Calu3 (cell line): Measurements from ENCODE around the gene FEV. TPM values are rescaled to one million over a fixed set of nuclear protein-coding genes. Genes with fewer than 3 reads are reported as not detected.

Experiments used
- BruUV-seq: library from RNA; stranded (reverse); fragments of 400-500 nt; replicated peaks from 2 replicates; lab custom pipeline; 2021; lab: Mats Ljungman, UMichigan
- CTCF ChIA-PET: fragments of 300-600 bp; sonication (Branson Sonifier 250); formaldehyde crosslinking; loops from one replicate; lab custom pipeline; 2022; ENCODE audit warnings: antibody characterized with exemption; lab: Charles Lee
- DNase-seq: peaks from one replicate; pipeline ENCODE4 v3.0.0; 2022
- H3K27ac Mint-ChIP-seq: one replicate; pipeline ENCODE4 v1.8.0; 2022; ENCODE audit warnings: mixed read lengths; ENCODE audit not compliant: unreplicated experiment
- H3K27me3 Mint-ChIP-seq: one replicate; pipeline ENCODE4 v1.8.0; 2022; ENCODE audit warnings: mixed read lengths; ENCODE audit not compliant: unreplicated experiment
- H3K36me3 Mint-ChIP-seq: one replicate; pipeline ENCODE4 v1.8.0; 2022; ENCODE audit warnings: mild to moderate bottlenecking, moderate library complexity, mixed read lengths; ENCODE audit not compliant: insufficient read depth, unreplicated experiment
- H3K4me1 Mint-ChIP-seq: one replicate; pipeline ENCODE4 v1.8.0; 2022; ENCODE audit warnings: mild to moderate bottlenecking, low read depth, mixed read lengths; ENCODE audit not compliant: unreplicated experiment
- H3K4me3 Mint-ChIP-seq: one replicate; pipeline ENCODE4 v1.8.0; 2022; ENCODE audit warnings: mild to moderate bottlenecking, low read depth, moderate library complexity, mixed read lengths; ENCODE audit not compliant: unreplicated experiment
- H3K9me3 Mint-ChIP-seq: one replicate; pipeline ENCODE4 v1.8.0; 2022; ENCODE audit warnings: low read depth, mixed read lengths; ENCODE audit not compliant: unreplicated experiment
- intact Hi-C: fragments of 100-400 bp; cut with micrococcal nuclease; formaldehyde crosslinking; loops from one replicate; pipeline ENCODE4 v1.10.0; 2022; ENCODE audit not compliant: unreplicated experiment
- total RNA-seq: library from RNA; stranded (reverse); gene quantifications from 2 replicates; pipeline ENCODE4 v1.2.3, GENCODE V29; 2022
- TF ChIP-seq, protein P1 (sequence below): fragments of 200-600 bp; IDR thresholded peaks from one replicate; pipeline ENCODE4 v1.8.0; 2022; ENCODE audit warnings: antibody characterized with exemption; ENCODE audit not compliant: unreplicated experiment

The FEV gene
- total RNA-seq, 1 experiment from 2014 or later = not detected

DNA sequence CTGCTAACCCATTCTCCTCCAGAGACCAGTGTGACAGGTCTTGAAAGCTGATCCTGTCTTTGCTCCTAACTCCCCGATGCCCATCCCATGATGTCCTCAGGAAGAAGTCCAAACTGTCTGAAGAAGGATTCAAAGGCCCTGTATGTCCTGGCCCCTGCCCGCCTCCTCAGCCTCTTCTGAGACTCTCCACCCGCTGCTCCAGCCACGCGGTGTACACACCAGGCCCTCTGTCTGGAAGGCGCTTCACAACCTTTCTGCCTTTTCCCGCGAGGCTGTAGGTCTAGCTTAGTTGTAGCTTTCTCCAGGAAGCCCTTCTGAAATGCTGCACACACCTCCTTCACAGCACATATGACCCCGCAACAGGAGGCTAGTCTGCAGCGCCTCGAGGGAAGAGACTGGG lies 31.7 kb upstream of the FEV start:
- CTCF ChIA-PET = interaction anchor here (1.5 kb wide), 1 partner anchor 13 kb away, joined by 4 read pairs; no protein-coding TSS in a partner anchor
- Mint-ChIP-seq H3K36me3 (no peaks in the 10 kb centered on the region), H3K27me3 (peaks cover 63% of the 10 kb centered on the region)

DNA sequence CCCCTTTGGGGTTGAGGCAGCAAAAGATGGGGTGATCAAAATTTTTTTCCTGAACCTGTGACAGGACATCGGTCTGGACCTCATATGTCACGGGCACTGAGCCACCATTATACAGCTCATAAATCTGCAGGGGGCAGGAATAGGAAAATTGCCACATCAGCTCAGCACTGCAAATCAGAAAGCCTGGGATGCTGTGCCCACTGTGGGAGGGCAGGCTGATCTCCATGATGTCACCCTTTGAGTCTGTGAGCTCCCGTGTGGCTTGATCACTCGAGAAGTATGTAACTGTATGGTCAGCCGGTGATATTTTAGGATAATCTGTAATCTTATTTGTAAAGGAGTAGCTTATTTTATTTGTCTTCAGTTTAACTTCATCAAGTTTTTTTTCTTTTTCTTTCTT lies 25.9 kb upstream of the FEV start:
- Mint-ChIP-seq H3K9me3 (no peaks in the 10 kb centered on the region), H3K27ac (no peak overlapping the region), H3K4me1 (no peaks in the 10 kb centered on the region), H3K36me3 (no peaks in the 10 kb centered on the region), H3K27me3 (peaks cover 40% of the 10 kb centered on the region), H3K4me3 (no peak overlapping the region)
- CTCF ChIA-PET = interaction anchor here (0.6 to 1.6 kb wide), 4 partner anchors 9 to 159 kb away, joined by 4 to 10 read pairs (median 6); partner anchors contain the start of gene SLC23A3
- intact Hi-C loops = loop anchor here (1.0 to 5.0 kb wide), 2 partner anchors 111 to 144 kb away; no protein-coding TSS in a partner anchor
- TF ChIP-seq, protein P1, sequence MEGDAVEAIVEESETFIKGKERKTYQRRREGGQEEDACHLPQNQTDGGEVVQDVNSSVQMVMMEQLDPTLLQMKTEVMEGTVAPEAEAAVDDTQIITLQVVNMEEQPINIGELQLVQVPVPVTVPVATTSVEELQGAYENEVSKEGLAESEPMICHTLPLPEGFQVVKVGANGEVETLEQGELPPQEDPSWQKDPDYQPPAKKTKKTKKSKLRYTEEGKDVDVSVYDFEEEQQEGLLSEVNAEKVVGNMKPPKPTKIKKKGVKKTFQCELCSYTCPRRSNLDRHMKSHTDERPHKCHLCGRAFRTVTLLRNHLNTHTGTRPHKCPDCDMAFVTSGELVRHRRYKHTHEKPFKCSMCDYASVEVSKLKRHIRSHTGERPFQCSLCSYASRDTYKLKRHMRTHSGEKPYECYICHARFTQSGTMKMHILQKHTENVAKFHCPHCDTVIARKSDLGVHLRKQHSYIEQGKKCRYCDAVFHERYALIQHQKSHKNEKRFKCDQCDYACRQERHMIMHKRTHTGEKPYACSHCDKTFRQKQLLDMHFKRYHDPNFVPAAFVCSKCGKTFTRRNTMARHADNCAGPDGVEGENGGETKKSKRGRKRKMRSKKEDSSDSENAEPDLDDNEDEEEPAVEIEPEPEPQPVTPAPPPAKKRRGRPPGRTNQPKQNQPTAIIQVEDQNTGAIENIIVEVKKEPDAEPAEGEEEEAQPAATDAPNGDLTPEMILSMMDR = no peak
- no peak for DNase-seq
- no TSS peak for BruUV-seq

More for the DNA sequence above, 31.7 kb upstream of the FEV start:
- no peak overlapping the region for H3K4me3 Mint-ChIP-seq
- BruUV-seq = no TSS peak
- H3K4me1 Mint-ChIP-seq = no peaks in the 10 kb centered on the region
- no peak for DNase-seq
- H3K27ac Mint-ChIP-seq = no peak overlapping the region
- TF ChIP-seq, protein P1 = no peak
- intact Hi-C loops = no loop called here
- H3K9me3 Mint-ChIP-seq = no peaks in the 10 kb centered on the region

DNA sequence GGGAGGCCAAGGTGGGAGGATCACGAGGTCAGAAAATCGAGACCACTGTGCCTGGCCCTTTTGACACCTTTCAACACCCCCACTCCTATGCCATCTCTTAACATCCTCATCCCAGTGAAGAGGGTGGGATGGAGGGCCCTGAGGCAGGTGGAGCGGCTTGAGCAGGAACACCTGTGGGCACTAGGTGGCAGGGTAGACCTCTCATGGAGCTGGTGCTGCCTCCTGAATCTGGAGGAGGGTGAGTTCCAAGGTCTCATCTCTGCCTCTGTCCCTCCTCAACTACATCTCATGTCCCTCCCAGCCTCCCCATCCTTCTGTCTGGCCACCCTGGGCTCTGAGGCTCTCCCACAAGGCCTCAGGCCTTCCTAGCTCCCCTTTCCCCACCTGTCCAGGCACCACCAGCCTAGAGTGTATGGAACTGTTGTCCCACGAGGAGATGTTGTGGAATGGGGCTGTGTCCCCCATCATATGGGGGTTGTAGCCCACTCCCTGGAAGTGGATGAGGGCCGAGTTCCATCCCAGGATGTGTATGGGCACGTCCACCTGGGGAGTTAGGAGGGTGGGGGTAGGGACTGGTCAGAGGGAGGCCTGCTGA lies 25.3 kb upstream of the FEV start:
- BruUV-seq = no TSS peak
- Mint-ChIP-seq H3K36me3 (no peaks in the 10 kb centered on the region), H3K27me3 (peaks cover 40% of the 10 kb centered on the region), H3K9me3 (no peaks in the 10 kb centered on the region), H3K27ac (no peak overlapping the region), H3K4me3 (no peak overlapping the region), H3K4me1 (no peaks in the 10 kb centered on the region)
- peak; percentile 73 for DNase-seq
- TF ChIP-seq, protein P1 = peak; percentile 71
- CTCF ChIA-PET = interaction anchor here (0.6 to 1.6 kb wide), 11 partner anchors 9 to 160 kb away, joined by 3 to 14 read pairs (median 5); partner anchors contain the start of gene SLC23A3
- intact Hi-C loops = loop anchor here (1.0 to 5.0 kb wide), 2 partner anchors 112 to 145 kb away; no protein-coding TSS in a partner anchor

DNA sequence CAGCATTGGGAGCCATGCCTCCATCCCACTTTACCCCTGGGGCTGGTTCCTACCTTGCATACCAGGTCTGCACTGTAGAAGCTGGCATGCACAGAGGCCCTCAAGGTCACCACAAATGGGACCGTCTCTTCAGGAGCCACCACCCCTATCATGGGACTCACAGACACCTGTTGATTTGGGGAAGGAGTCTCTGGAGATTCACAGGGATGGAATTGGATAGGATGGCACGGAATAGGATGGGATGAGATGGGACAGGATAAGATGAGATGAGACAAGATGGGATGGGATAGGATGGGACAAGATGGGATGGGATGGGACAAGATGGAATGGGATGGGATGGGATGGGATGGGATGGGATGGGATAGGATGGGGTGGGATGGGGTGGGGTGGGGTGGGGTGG lies 24.3 kb upstream of the FEV start:
- no peaks in the 10 kb centered on the region for H3K4me1 Mint-ChIP-seq
- no peak overlapping the region for H3K4me3 Mint-ChIP-seq
- no peaks in the 10 kb centered on the region for H3K9me3 Mint-ChIP-seq
- no TSS peak for BruUV-seq
- TF ChIP-seq, protein P1 = no peak
- H3K36me3 Mint-ChIP-seq = no peaks in the 10 kb centered on the region
- peaks cover 40% of the 10 kb centered on the region for H3K27me3 Mint-ChIP-seq
- H3K27ac Mint-ChIP-seq = no peak overlapping the region
- DNase-seq = no peak
- intact Hi-C loops = no loop called here
- CTCF ChIA-PET = no interaction called here
